Neuron (in vitro differentiated cells): ENCODE data around the gene SHISA7.
"Not testable (repeated sequence)": the region's sequence is repeated elsewhere in the genome, so short reads cannot be mapped to it uniquely, and the experiment has no call there.

Experiments used
- H2AFZ ChIP-seq: one replicate; pipeline ENCODE4 v1.6.1; 2013; ENCODE audit warnings: low read depth, mild to moderate bottlenecking, inconsistent platforms, low read length, moderate library complexity
- H3K27me3 ChIP-seq: one replicate; pipeline ENCODE4 v1.6.1; 2013; ENCODE audit warnings: low read length; ENCODE audit not compliant: insufficient read depth
- H3K36me3 ChIP-seq: one replicate; pipeline ENCODE4 v1.6.1; 2013; ENCODE audit warnings: low read length; ENCODE audit not compliant: insufficient read depth
- H3K4me1 ChIP-seq: one replicate; pipeline ENCODE4 v1.6.1; 2013; ENCODE audit warnings: low read length; ENCODE audit not compliant: insufficient read depth
- H3K4me3 ChIP-seq: 2 replicates; pipeline ENCODE4 v1.5.1; 2013; ENCODE audit warnings: mild to moderate bottlenecking, low read length, moderate library complexity
- H3K9me3 ChIP-seq: one replicate; pipeline ENCODE4 v1.6.1; 2013; ENCODE audit warnings: low read length

Gene SHISA7

DNA sequence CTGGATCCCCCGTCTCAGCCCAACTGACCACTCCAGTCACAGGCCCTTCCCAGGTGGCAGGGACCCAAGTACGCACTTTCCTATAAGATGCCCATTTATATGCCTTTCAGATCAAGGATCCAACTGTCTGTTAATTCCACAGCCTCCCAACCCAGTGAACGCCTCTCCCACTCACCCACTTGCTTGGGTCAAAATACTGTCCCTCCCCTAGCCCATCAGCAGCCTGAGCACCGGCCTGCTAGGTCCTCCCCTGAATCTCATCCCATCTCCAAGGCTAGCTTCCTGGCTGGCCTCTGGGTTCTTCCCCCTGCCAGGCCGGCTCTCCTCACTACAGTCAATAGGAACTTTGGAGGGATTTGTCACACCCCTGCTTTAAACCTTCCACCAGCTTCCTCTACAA lies 37.5 kb downstream of the SHISA7 start:
- Histone ChIP-seq H3K9me3 (no peaks in the 10 kb centered on the region), H3K27me3 (no peaks in the 10 kb centered on the region), H3K36me3 (peaks cover 50% of the 10 kb centered on the region), H3K4me3 (peak overlapping the region; percentile 60), H3K4me1 (peaks cover 20% of the 10 kb centered on the region), H2AFZ (no peak overlapping the region)

DNA sequence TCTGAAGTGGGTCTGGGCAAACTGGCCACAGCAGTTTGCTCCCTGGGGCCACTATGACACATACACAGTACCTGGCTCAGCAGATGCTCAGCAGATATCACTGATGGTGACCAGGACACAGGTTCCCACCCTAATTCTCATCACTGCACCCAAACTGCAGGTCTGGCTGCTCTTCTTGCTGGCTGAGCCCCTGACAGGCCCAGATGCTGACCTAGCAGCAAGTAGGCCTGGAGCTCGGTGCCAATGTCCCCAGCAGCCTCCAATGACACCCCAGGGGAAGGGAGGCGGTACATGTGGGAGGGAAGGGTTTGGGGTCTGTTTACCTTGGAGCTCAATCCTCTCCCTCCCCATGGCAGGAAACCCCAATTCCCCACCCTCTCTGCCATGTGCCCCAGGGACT lies 40.6 kb downstream of the SHISA7 start:
- Histone ChIP-seq H3K4me3 (no peak overlapping the region), H3K4me1 (peaks cover 18% of the 10 kb centered on the region), H3K27me3 (no peaks in the 10 kb centered on the region), H2AFZ (no peak overlapping the region), H3K36me3 (peaks cover 54% of the 10 kb centered on the region), H3K9me3 (no peaks in the 10 kb centered on the region)

DNA sequence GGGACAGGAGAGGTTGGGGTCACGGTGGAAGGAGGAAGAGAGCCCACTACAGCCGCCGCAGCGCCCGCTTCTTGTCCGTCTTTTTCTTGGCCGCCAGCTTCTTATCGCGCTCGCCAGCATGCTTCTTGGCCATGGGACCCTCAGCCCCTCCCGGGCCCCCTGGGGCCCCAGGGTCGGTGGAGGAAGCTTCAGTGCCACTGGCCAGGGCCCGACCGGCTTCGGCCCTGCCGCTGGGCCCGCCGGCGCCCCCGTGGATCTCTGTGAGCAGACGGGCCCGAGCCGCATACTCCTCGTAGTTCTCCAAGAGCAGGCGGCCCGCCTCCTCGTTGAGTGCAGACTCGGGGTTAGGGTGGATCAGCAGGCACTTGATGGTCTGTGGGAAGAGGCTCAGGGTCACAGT lies 41.7 kb downstream of the SHISA7 start:
- H3K4me1 ChIP-seq = peaks cover 13% of the 10 kb centered on the region
- not testable (repeated sequence) for H3K9me3 ChIP-seq, H3K4me3 ChIP-seq, H2AFZ ChIP-seq, H3K27me3 ChIP-seq
- H3K36me3 ChIP-seq = peaks cover 49% of the 10 kb centered on the region

DNA sequence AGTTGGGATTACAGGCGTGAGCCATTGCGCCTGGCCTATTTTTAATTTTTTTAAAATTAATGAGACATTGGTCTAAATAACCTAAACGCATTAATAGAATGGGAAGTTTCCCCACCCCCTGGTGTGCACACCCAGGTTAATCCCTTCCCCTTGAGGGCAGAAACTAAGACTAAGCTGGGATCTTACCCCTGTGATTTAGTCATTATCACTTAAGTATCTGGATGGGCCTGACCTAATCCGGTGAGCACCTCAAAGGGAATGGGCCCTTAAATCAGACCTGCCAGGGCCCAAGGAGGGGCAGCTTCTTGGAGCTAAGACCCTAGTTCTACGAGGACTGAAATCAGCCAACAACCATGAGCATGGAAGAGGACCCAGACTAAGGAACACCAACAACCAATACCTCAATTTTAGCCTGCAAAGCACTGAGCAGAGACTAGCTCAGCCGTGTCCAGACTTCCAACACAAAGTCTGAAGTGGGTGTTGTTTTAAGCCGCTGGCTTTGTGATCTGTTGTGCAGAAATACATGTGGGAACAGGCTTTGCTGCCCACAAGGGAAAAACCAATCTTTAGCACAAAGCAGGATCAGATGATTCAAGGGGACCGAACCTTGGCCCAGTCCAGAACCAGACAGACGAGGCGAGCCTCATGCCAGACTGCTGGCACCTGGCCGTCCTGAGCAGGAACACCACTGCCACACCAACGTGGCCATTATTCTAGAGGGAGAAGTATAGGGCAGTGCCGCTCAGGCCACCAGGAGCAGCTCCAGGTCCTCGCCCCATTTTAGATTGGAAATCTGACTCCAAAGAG lies 42.6 kb downstream of the SHISA7 start:
- Histone ChIP-seq H3K27me3 (no peaks in the 10 kb centered on the region), H3K4me1 (peaks cover 4% of the 10 kb centered on the region), H3K4me3 (no peak overlapping the region), H3K9me3 (no peaks in the 10 kb centered on the region), H3K36me3 (peaks cover 40% of the 10 kb centered on the region), H2AFZ (no peak overlapping the region)

DNA sequence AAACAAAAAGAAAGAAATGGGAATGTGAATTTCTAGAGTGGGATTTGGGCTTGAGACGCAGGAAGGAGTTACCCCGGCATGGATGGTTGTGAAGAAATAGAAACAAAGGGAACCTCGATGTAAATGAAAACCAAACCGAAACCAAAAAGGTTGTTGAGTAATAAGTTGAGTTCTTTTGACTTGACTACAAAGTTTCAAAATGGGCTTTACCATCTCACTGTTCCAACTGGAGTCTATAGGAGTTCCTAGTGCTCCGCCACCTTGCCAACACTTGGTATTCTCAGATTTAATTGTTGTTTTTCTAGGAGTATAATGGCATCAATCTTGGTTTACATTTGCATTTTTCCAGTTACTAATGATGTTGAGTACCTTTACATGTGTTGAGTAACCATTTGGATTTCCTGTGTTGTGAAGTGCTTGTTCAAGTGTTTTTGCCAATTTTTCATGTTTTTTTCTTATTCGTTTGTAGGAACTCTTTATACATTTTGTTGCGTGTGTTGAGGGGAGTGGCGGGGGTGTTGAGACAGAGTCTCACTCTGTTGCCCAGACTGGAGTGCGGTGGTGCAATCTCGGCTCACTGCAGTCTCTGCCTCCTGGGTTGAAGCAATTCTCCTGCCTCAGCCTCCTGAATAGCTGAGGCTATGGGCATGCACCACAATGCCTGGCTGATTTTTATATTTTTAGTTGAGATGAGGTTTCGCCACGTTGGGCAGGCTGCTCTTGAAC lies 44.7 kb downstream of the SHISA7 start:
- H3K4me3 ChIP-seq = no peak overlapping the region
- peaks cover 3% of the 10 kb centered on the region for H3K4me1 ChIP-seq
- peaks cover 26% of the 10 kb centered on the region for H3K36me3 ChIP-seq
- H3K9me3 ChIP-seq = no peaks in the 10 kb centered on the region
- H3K27me3 ChIP-seq = no peaks in the 10 kb centered on the region
- H2AFZ ChIP-seq = no peak overlapping the region

DNA sequence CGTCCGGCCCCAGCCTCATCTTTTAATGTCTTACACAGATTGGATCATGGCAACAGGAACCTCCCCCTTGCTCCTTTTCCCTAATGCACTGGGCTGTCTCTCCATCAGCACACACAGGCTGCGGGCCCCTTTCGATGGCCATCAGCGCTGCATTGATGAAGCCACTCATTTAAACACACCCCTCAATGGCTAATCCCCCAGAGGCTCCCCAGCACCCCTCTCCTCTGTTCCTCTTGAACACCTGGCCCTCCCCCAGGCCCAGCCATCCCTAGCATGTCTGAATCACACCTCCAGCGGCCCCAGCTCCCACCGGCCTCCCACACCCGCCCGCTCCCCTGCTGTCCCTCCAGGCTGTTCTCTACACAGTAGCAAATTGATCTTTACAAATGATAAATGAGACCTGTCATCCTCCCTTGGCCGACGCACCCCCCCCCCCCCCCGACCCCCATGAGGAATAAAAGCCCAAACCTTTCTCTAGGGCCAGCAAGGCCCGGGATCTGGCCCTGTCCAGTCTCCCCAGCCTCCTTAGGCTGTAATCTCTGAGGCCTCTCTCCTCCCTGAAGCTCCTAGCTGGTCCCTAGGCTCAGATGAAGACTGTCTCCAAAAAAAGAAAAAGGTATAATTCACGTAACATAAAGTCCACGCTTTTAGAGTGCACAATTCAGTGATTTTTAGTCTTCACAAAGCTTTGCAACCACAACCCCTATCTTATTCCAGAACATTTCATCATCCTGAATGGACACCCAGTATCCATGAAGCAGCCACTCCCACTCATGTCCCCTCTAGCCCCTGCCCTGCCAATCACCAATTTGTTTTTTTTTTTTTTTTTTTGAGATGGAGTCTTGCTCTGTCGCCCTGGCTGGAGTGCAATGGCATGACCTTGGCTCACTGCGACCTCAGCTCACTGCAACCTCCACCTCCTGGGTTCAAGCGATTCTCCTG lies 50.0 kb downstream of the SHISA7 start:
- no peak overlapping the region for H3K4me3 ChIP-seq

DNA sequence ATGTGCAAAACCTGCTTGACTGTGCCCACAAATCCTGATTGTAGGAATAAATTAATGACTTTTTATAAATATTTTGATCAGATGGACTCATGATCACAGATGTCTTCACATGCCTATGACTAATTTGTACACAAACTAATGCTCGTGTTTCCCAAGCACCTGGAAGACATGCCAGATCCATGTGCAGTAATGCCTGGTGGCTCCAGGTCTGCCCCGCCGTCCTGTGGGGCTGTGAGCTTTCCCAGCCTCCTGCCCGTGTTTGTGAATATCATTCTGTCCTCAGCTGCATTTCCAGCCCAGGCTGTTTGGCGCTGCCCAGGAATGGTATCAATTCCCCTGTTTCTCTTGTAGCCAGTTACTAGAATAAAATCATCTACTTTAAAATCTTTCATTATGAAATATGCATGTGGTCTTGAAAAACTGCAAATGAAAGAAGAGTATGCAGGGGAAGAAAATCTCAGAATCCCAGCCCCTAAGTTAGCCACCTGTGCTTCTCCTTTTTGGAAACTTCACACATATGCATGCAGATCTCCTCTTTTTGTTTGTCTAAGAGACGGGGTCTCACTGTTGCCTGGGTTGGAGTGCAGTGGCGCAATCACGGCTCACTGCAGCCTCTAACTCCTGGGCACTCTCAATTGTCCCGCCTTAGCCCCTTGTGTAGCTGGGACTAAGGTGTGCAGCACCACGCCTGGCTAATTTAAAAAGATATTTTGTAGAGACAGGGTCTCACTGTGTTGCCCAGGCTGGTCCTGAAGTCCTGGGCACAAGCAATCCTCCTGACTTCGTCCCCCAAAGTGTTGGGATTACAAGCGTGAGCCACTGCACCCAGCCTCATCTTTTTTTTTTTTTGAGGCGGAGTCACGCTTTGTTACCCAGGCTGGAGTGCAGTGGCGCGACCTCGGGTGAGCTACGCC lies 51.1 kb downstream of the SHISA7 start:
- H3K4me1 ChIP-seq = peaks cover 17% of the 10 kb centered on the region
- peaks cover 42% of the 10 kb centered on the region for H3K36me3 ChIP-seq
- no peak overlapping the region for H3K4me3 ChIP-seq
- no peak overlapping the region for H2AFZ ChIP-seq
- no peaks in the 10 kb centered on the region for H3K9me3 ChIP-seq
- H3K27me3 ChIP-seq = no peaks in the 10 kb centered on the region

More for the DNA sequence above, 50.0 kb downstream of the SHISA7 start:
- no peak overlapping the region for H2AFZ ChIP-seq
- peaks cover 6% of the 10 kb centered on the region for H3K4me1 ChIP-seq
- H3K9me3 ChIP-seq = no peaks in the 10 kb centered on the region
- no peaks in the 10 kb centered on the region for H3K27me3 ChIP-seq
- peaks cover 31% of the 10 kb centered on the region for H3K36me3 ChIP-seq

DNA sequence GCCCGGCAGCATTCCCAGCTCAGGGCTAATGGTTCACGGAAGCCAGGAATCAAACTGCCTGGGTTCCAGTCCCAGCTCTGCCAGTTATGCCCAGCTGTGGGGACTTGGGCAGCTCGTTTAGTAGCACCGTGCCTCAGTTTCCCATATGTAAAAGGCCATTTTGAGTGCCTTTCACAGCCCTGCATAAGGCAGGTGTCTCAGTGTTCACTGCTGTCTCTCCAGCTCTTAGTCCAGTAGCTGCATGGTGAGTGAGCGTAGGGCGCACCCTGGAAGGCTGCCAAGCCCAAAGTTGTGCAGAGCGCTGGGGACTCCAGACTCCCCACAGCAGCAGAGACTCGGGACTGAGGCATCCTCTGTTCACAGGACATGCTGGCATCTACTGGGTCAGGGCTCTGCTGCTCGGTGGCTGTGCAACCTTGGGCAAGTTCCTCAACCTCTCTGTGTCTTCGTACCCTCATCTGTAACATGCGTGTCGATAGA lies 51.9 kb downstream of the SHISA7 start:
- Histone ChIP-seq H3K4me3 (no peak overlapping the region), H3K36me3 (peaks cover 46% of the 10 kb centered on the region), H3K4me1 (peaks cover 23% of the 10 kb centered on the region)

DNA sequence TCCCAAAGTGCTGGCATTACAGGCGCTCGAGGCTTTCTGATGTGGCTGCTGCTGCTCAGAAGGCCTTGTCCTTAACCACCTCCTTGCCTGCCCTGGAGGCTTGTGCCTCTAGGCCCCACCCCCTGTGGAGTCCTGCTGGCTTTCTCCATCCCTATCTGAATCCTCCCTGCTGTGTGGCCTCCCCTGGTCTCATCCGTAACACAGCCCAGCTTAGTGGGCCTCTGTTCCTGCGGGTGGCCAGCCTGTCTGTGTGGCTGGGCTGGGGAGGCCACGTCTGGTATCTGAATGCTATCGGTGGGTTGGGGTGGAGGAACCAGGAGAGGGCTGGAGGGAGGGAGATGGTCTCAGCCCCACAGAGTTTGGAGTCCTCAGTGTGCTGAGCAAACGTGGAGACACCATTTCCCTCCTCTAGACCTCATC lies 52.6 kb downstream of the SHISA7 start:
- Histone ChIP-seq H3K27me3 (no peaks in the 10 kb centered on the region), H3K36me3 (peaks cover 46% of the 10 kb centered on the region), H3K4me1 (peaks cover 23% of the 10 kb centered on the region), H3K9me3 (no peaks in the 10 kb centered on the region), H3K4me3 (no peak overlapping the region), H2AFZ (no peak overlapping the region)

More for the DNA sequence above, 51.9 kb downstream of the SHISA7 start:
- Histone ChIP-seq H3K9me3 (no peaks in the 10 kb centered on the region), H3K27me3 (no peaks in the 10 kb centered on the region), H2AFZ (no peak overlapping the region)

DNA sequence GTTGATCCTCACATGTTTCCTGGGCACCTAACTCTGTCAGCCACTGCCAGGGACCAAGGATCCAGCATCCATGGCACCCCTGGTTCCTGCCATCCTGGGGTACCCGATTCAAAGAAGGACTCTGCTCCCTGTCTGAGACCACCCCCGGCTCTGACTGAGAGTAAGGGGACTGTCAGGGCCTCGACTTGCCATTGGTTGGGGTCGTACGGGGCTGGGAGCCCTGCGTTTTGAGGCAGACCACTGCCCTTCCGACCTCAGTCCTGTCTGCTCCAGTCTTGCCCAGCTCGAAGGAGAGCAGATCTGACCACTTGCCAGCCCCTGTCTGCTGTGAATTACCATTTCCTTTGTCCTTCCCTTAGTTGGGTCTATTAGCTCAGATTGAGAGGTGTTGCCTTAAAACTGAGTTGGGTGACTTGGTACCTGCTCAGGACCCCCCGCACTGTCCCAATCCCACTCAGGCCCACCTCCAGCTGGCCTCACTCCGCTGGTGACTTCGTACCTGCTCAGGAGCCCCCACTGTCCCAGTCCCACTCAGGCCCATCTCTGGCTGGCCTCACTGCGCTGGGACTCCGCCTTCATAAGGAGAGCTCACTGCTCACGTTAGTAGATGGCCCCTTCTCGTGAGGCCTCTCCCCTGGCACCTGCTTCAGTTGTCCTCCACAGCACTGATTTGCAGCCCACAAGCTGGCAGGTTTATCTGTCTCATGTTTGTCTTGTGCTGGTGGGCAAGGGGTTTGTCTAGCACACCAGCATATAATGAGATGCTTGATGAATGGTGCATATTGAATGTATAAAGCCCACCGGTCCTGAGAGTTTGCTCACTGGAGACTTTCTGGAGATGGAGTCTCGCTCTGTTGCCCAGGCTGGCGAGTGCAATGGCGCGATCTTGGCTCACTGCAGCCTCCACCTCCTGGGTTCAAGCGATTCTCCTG lies 53.4 kb downstream of the SHISA7 start:
- H3K36me3 ChIP-seq = peaks cover 46% of the 10 kb centered on the region
- H3K9me3 ChIP-seq = no peaks in the 10 kb centered on the region
- no peaks in the 10 kb centered on the region for H3K27me3 ChIP-seq
- peaks cover 28% of the 10 kb centered on the region for H3K4me1 ChIP-seq
- H2AFZ ChIP-seq = no peak overlapping the region
- H3K4me3 ChIP-seq = no peak overlapping the region

DNA sequence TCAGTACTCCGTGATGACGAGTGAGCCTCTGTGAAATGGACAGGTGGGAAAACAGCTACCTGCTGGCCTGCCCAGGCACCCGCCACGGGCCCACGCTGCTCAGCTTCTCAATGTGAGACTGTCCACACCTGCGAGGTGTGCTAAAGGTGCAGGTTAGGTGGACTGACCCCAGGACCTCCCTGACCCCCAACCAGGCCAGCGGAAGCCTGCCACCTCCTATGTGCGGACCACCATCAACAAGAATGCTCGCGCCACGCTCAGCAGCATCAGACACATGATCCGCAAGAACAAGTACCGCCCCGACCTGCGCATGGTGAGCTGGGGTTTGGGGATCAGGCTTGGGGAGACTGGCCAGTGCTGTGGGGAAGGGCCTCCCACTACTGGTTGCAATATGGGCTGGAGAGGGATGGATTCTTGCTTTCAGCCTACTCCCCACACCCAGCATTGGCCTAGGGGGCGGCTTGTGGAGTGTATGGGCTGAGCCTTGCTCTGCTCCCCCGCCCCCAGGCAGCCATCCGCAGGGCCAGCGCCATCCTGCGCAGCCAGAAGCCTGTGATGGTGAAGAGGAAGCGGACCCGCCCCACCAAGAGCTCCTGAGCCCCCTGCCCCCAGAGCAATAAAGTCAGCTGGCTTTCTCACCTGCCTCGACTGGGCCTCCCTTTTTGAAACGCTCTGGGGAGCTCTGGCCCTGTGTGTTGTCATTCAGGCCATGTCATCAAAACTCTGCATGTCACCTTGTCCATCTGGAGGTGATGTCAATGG lies 55.2 kb downstream of the SHISA7 start:
- Histone ChIP-seq H3K36me3 (peaks cover 46% of the 10 kb centered on the region), H3K4me3 (peak overlapping the region; percentile 76), H2AFZ (no peak overlapping the region), H3K9me3 (no peaks in the 10 kb centered on the region), H3K4me1 (peaks cover 29% of the 10 kb centered on the region), H3K27me3 (no peaks in the 10 kb centered on the region)
